Kidney glomerular epithelial cell (primary cell): Measurements from ENCODE around the gene IGSF10.
A peak's percentile ranks its signal among the peaks of the same experiment; 100 is the strongest.

Experiments
- DNase-seq: peaks from one replicate; lab custom pipeline; 2025; lab: John Stamatoyannopoulos, UW

Gene IGSF10

GRCh38 chr3:151462991-151463390 is 2.1 kb upstream of the IGSF10 start:
- DNase-seq, result no peak

GRCh38 chr3:151462278-151462780 is 1.5 kb upstream of the IGSF10 start:
- DNase-seq, result no peak

GRCh38 chr3:151460228-151460627 is 633 bp downstream of the IGSF10 start:
- no peak for DNase-seq

GRCh38 chr3:151459358-151459757 is 1.5 kb downstream of the IGSF10 start:
- no peak for DNase-seq

- no peak for DNase-seq
These were observed 4.8 kb downstream of the IGSF10 start for GRCh38 chr3:151456065-151456464.

- DNase-seq, result no peak
These were observed 8.0 kb downstream of the IGSF10 start for GRCh38 chr3:151452841-151453240.

GRCh38 chr3:151452368-151452767 is 8.5 kb downstream of the IGSF10 start:
- DNase-seq, result no peak

- no peak for DNase-seq
These were observed 14.9 kb downstream of the IGSF10 start for GRCh38 chr3:151446002-151446340.

GRCh38 chr3:151445273-151446001 is 15.4 kb downstream of the IGSF10 start:
- DNase-seq, result no peak

- DNase-seq, result peak; percentile 20
These were observed 17.3 kb downstream of the IGSF10 start for GRCh38 chr3:151443583-151443982.

- DNase-seq, result no peak
These were observed 19.9 kb downstream of the IGSF10 start for GRCh38 chr3:151440940-151441339.

GRCh38 chr3:151439652-151440125 is 21.2 kb downstream of the IGSF10 start:
- peak; percentile 86 for DNase-seq

- no peak for DNase-seq
These were observed 23.0 kb downstream of the IGSF10 start for GRCh38 chr3:151437906-151438305.

- DNase-seq, result no peak
These were observed 24.0 kb downstream of the IGSF10 start for GRCh38 chr3:151436675-151437446.

GRCh38 chr3:151434151-151434890 is 26.5 kb downstream of the IGSF10 start:
- DNase-seq, result peak; percentile 77

- DNase-seq, result no peak
These were observed 28.1 kb downstream of the IGSF10 start for GRCh38 chr3:151432616-151433372.

- peak; percentile 28 for DNase-seq
These were observed 28.9 kb downstream of the IGSF10 start for GRCh38 chr3:151431940-151432339.

GRCh38 chr3:151430821-151431484 is 29.9 kb downstream of the IGSF10 start:
- no peak for DNase-seq

- no peak for DNase-seq
These were observed 32.5 kb downstream of the IGSF10 start for GRCh38 chr3:151428386-151428785.

- no peak for DNase-seq
These were observed 34.6 kb downstream of the IGSF10 start for GRCh38 chr3:151426341-151426657.

- no peak for DNase-seq
These were observed 35.1 kb downstream of the IGSF10 start for GRCh38 chr3:151425627-151426340.
